A673 (cell line): ENCODE results near the gene CPOX. TPM values are rescaled to one million over a fixed set of nuclear protein-coding genes. Genes with fewer than 3 reads are reported as not detected.

Experiments used
- BruUV-seq: library from RNA; stranded (reverse); fragments of 400-500 nt; replicated peaks from 2 replicates; lab custom pipeline; 2021; lab: Mats Ljungman, UMichigan
- CTCF ChIA-PET: fragments of 300-600 bp; sonication (Branson Sonifier 250); formaldehyde crosslinking; loops from one replicate; lab custom pipeline; 2022; ENCODE audit warnings: antibody characterized with exemption; lab: Charles Lee
- POLR2A ChIA-PET: fragments of 300-600 bp; sonication (Branson Sonifier 250); formaldehyde crosslinking; loops from one replicate; lab custom pipeline; 2022; ENCODE audit warnings: antibody characterized with exemption; ENCODE audit not compliant: low non-redundant PET; lab: Charles Lee
- DNase-seq: peaks from one replicate; pipeline ENCODE4 v3.0.0-alpha.2; 2015; ENCODE audit warnings: low spot score
- H3K27ac ChIP-seq: fragments of 200-600 bp; sonication (generic); 2 replicates; pipeline ENCODE4 v1.5.1; 2016; ENCODE audit warnings: mixed run types, low read depth, mild to moderate bottlenecking, mixed read lengths, antibody characterized with exemption, low read length; ENCODE audit not compliant: poor library complexity, severe bottlenecking
- H3K27me3 ChIP-seq: fragments of 200-600 bp; sonication (generic); replicated peaks from 2 replicates; pipeline ENCODE4 v1.6.1; 2017; ENCODE audit warnings: mixed run types, low read depth, mild to moderate bottlenecking, mixed read lengths, antibody characterized with exemption, low read length; ENCODE audit not compliant: insufficient read depth, poor library complexity
- H3K36me3 ChIP-seq: fragments of 200-600 bp; sonication (generic); 2 replicates; pipeline ENCODE4 v1.6.1; 2016; ENCODE audit warnings: mixed run types, mild to moderate bottlenecking, mixed read lengths, antibody characterized with exemption, low read length; ENCODE audit not compliant: insufficient read depth, poor library complexity, severe bottlenecking
- H3K4me1 ChIP-seq: fragments of 200-600 bp; sonication (generic); 2 replicates; pipeline ENCODE4 v1.6.1; 2017; ENCODE audit warnings: mixed run types, mild to moderate bottlenecking, mixed read lengths, antibody characterized with exemption, low read length; ENCODE audit not compliant: insufficient read depth, poor library complexity, severe bottlenecking
- H3K4me3 ChIP-seq: fragments of 200-600 bp; sonication (generic); 2 replicates; pipeline ENCODE4 v1.5.1; 2016; ENCODE audit warnings: low read depth, mixed run types, mild to moderate bottlenecking, mixed read lengths, low read length; ENCODE audit not compliant: poor library complexity, severe bottlenecking
- H3K9me3 ChIP-seq: fragments of 200-600 bp; sonication (generic); 2 replicates; pipeline ENCODE4 v1.6.1; 2016; ENCODE audit warnings: mixed run types, low read depth, mild to moderate bottlenecking, mixed read lengths, antibody characterized with exemption, low read length; ENCODE audit not compliant: poor library complexity, severe bottlenecking
- EZH2 ChIP-seq: fragments of 200-600 bp; sonication (generic); IDR thresholded peaks from 2 replicates; pipeline ENCODE4 v1.6.1; 2017; ENCODE audit warnings: borderline replicate concordance, low read depth, mild to moderate bottlenecking, mixed read lengths, antibody characterized with exemption, low read length; ENCODE audit not compliant: poor library complexity, severe bottlenecking
- intact Hi-C: fragments of 100-400 bp; cut with micrococcal nuclease; formaldehyde crosslinking; loops from one replicate; pipeline ENCODE4 v1.10.0; 2022; ENCODE audit not compliant: unreplicated experiment
- total RNA-seq: library from RNA; stranded (reverse); gene quantifications from 2 replicates; pipeline ENCODE4 v1.2.3, GENCODE V29; 2021
- TF ChIP-seq, protein P1 (sequence below): fragments of 300-800, 200-600 bp; sonication (generic); conservative IDR thresholded peaks from 2 replicates; pipeline ENCODE4 v1.5.1; 2017; ENCODE audit warnings: low read depth, mild to moderate bottlenecking, antibody characterized with exemption, low read length, moderate library complexity, mixed read lengths

The CPOX gene
- total RNA-seq, 1 experiment from 2014 or later = 27.7 TPM

GRCh38 chr3:98551236-98551635, 42.2 kb downstream of the CPOX start:
- DNase-seq = no peak
- CTCF ChIA-PET = no interaction called here
- Histone ChIP-seq H3K9me3 (no peaks in the 10 kb centered on the region), H3K27me3 (peaks cover 56% of the 10 kb centered on the region), H3K4me1 (no peaks in the 10 kb centered on the region), H3K36me3 (no peaks in the 10 kb centered on the region), H3K27ac (no peak overlapping the region), H3K4me3 (no peak overlapping the region)
- intact Hi-C loops = no loop called here
- TF ChIP-seq, protein P1, sequence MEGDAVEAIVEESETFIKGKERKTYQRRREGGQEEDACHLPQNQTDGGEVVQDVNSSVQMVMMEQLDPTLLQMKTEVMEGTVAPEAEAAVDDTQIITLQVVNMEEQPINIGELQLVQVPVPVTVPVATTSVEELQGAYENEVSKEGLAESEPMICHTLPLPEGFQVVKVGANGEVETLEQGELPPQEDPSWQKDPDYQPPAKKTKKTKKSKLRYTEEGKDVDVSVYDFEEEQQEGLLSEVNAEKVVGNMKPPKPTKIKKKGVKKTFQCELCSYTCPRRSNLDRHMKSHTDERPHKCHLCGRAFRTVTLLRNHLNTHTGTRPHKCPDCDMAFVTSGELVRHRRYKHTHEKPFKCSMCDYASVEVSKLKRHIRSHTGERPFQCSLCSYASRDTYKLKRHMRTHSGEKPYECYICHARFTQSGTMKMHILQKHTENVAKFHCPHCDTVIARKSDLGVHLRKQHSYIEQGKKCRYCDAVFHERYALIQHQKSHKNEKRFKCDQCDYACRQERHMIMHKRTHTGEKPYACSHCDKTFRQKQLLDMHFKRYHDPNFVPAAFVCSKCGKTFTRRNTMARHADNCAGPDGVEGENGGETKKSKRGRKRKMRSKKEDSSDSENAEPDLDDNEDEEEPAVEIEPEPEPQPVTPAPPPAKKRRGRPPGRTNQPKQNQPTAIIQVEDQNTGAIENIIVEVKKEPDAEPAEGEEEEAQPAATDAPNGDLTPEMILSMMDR = no peak
- TF ChIP-seq EZH2 = no peak
- POLR2A ChIA-PET = no interaction called here
- BruUV-seq = no TSS peak

DNA sequence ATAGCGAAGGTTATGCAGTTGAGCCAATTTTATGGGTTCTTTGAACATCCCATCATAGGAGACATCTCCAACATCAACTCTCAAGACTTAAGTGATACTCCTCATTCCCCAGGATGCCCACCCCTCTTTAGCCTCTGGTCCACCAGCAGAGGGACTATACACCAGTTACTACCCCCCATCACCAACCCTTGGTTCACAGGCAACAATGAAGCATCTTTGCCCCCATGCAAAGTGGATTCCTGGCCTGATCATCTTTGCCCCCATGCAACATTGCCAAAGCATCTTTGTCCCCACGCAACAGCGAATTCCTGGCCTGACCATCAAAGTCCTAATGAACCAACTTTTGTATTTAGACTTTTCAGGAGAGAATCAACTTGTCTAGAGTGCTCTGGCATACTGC, 42.6 kb downstream of the CPOX start:
- no peaks in the 10 kb centered on the region for H3K36me3 ChIP-seq
- H3K27me3 ChIP-seq = peaks cover 55% of the 10 kb centered on the region
- BruUV-seq = no TSS peak
- ChIA-PET CTCF (no interaction called here), POLR2A (no interaction called here)
- no peaks in the 10 kb centered on the region for H3K4me1 ChIP-seq
- TF ChIP-seq EZH2 = no peak
- TF ChIP-seq, protein P1 = no peak
- no peak overlapping the region for H3K27ac ChIP-seq
- intact Hi-C loops = no loop called here
- no peaks in the 10 kb centered on the region for H3K9me3 ChIP-seq
- no peak overlapping the region for H3K4me3 ChIP-seq
- no peak for DNase-seq

DNA sequence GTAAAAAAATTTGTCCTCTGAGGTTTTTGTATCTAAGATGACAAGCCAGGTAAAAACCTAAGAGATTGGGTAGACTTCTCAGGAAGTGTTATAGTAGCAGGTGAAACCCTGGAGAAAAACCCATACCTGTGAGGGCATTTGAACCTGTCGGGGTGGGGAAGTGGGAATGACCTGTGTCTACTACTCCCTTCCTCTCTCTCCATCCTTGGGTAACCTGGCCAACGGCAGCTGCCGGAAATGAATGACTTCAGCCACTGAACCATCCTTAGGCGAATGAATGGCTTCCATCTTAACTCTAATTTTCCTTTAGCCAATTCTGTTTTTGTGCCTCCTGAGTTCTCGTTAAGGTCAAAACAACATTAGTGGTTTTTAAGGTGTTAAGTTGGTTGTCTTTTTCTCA, 44.9 kb downstream of the CPOX start:
- no peak overlapping the region for H3K4me3 ChIP-seq
- intact Hi-C loops = no loop called here
- ChIA-PET POLR2A (no interaction called here), CTCF (no interaction called here)
- H3K4me1 ChIP-seq = no peaks in the 10 kb centered on the region
- no peaks in the 10 kb centered on the region for H3K36me3 ChIP-seq
- DNase-seq = no peak
- no peaks in the 10 kb centered on the region for H3K9me3 ChIP-seq
- TF ChIP-seq, protein P1 = no peak
- no peak for TF ChIP-seq EZH2
- peaks cover 57% of the 10 kb centered on the region for H3K27me3 ChIP-seq
- no TSS peak for BruUV-seq
- H3K27ac ChIP-seq = no peak overlapping the region
